Uterus (tissue), 2 donors: ENCODE measurements around the gene DCAF8L2.

Experiments used
- POLR2A ChIP-seq, 2 donors: fragments of 450-650 bp; IDR thresholded peaks; one replicate each; pipeline ENCODE4 v1.6.1; 2016; ENCODE audit warnings: antibody characterized with exemption in 2 of 2, mild to moderate bottlenecking in 1 of 2, moderate library complexity in 1 of 2
- TF ChIP-seq, protein P1 (sequence below), 4 experiments: fragments of 200-600 bp in 2 of 4; fragments of 450-650 bp in 2 of 4; sonication (generic) in 2 of 4; IDR thresholded peaks; one replicate each; pipeline ENCODE4 v1.5.1; 2016 to 2019; ENCODE audit warnings: antibody characterized with exemption in 4 of 4, mild to moderate bottlenecking in 2 of 4, moderate library complexity in 1 of 4

DNA sequence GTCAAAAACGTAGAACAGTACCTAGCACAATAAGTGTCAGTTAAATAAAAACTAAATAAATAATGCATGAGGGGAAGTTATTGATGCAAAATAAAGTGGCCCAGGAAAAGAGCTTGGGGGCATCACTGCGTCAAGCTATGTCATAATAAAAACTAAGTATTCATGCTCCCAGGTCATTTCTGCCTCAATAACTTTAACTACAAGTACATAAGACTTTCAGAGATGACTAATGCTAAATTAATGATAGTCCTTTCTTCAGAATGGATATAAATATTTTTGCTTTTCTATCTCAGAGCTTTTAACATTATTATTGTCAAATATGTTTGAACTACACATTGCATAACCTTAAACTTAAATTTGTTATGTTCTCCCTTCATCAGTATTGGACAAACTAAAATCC is 125.5 kb downstream of the DCAF8L2 start:
- TF ChIP-seq, protein P1, sequence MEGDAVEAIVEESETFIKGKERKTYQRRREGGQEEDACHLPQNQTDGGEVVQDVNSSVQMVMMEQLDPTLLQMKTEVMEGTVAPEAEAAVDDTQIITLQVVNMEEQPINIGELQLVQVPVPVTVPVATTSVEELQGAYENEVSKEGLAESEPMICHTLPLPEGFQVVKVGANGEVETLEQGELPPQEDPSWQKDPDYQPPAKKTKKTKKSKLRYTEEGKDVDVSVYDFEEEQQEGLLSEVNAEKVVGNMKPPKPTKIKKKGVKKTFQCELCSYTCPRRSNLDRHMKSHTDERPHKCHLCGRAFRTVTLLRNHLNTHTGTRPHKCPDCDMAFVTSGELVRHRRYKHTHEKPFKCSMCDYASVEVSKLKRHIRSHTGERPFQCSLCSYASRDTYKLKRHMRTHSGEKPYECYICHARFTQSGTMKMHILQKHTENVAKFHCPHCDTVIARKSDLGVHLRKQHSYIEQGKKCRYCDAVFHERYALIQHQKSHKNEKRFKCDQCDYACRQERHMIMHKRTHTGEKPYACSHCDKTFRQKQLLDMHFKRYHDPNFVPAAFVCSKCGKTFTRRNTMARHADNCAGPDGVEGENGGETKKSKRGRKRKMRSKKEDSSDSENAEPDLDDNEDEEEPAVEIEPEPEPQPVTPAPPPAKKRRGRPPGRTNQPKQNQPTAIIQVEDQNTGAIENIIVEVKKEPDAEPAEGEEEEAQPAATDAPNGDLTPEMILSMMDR (IDR thresholded peaks at IDR 0.05), result no peak
- no peak for TF ChIP-seq POLR2A (IDR thresholded peaks at IDR 0.05)
